ENCODE results near the gene ASTL. TPM values are rescaled to one million over a fixed set of nuclear protein-coding genes. Genes with fewer than 3 reads are reported as not detected.
A peak's percentile ranks its signal among the peaks of the same experiment; 100 is the strongest.

ASTL gene
- not detected in 2 replicates for total RNA-seq
- polyA plus RNA-seq = not detected in 2 replicates

GRCh38 chr2:96138179-96139145 lies at the start of gene ASTL:
Gene ASTL, minus strand, starts transcription at chr2:96138502. Its CDS starts 66 bp downstream, at chr2:96138436.
- Histone ChIP-seq H3K4me3 (no peak within 1 kb of the TSS), H3K4me2 (peak within 1 kb of the TSS; percentile 68), H3K4me1 (ENCODE audit: insufficient read depth) (peaks cover 3% of the 10 kb centered on the region), H3K27me3 (no peaks in the 10 kb centered on the region), H3K36me3 (replicated peaks; ENCODE audit: insufficient read depth, low read depth) (no peaks in the 10 kb centered on the region), H3K9me2 (replicated peaks; ENCODE audit: insufficient read depth) (no peaks in the 10 kb centered on the region), H3K27ac (no peak within 1 kb of the TSS), H4K20me1 (ENCODE audit: insufficient read depth, poor library complexity, severe bottlenecking) (no peaks in the 10 kb centered on the region), H3K9me3 (ENCODE audit: low read depth) (no peaks in the 10 kb centered on the region), H2AFZ (peak within 1 kb of the TSS; percentile 39), H3K79me2 (no peaks in the 10 kb centered on the region)
- WGBS (ENCODE audit: low lambda C conversion rate, missing lambda C conversion rate) = 16% methylated on average over 11 of the region's 17 CpGs
- peak; percentile 73 for DNase-seq (ENCODE audit: low spot score)
- TF ChIP-seq CTCF (IDR thresholded peaks at IDR 0.05; ENCODE audit: poor library complexity) = peak; percentile 67
- TF ChIP-seq EZH2 (IDR thresholded peaks at IDR 0.05; ENCODE audit: borderline replicate concordance) = no peak

- peaks cover 3% of the 10 kb centered on the region for H3K36me3 ChIP-seq (replicated peaks; ENCODE audit: insufficient read depth, low read depth)
Measured at GRCh38 chr2:96186562-96186961, 48.3 kb upstream of the ASTL start.

GRCh38 chr2:96185516-96185915 lies 47.2 kb upstream of the ASTL start:
- Histone ChIP-seq H3K27me3 (no peaks in the 10 kb centered on the region), H3K4me1 (ENCODE audit: insufficient read depth) (peaks cover 11% of the 10 kb centered on the region), H3K36me3 (replicated peaks; ENCODE audit: insufficient read depth, low read depth) (peaks cover 3% of the 10 kb centered on the region), H3K27ac (no peak overlapping the region), H3K9me2 (replicated peaks; ENCODE audit: insufficient read depth) (no peaks in the 10 kb centered on the region), H3K4me3 (no peak overlapping the region), H3K79me2 (peaks cover 5% of the 10 kb centered on the region), H4K20me1 (ENCODE audit: insufficient read depth, poor library complexity, severe bottlenecking) (no peaks in the 10 kb centered on the region), H3K4me2 (no peak overlapping the region), H3K9me3 (ENCODE audit: low read depth) (no peaks in the 10 kb centered on the region), H2AFZ (no peak overlapping the region)
- no peak for TF ChIP-seq EZH2 (IDR thresholded peaks at IDR 0.05; ENCODE audit: borderline replicate concordance)
- no peak for TF ChIP-seq CTCF (IDR thresholded peaks at IDR 0.05; ENCODE audit: poor library complexity)
- TF ChIP-seq EZH2phosphoT487 (IDR thresholded peaks at IDR 0.05; ENCODE audit: low read depth, severe bottlenecking, unreplicated experiment) = no peak
- no peak for DNase-seq (ENCODE audit: low spot score)
- WGBS (ENCODE audit: low lambda C conversion rate, missing lambda C conversion rate) = 93% methylated on average over 1 of the region's 1 CpG

More at GRCh38 chr2:96186562-96186961, 48.3 kb upstream of the ASTL start:
- H3K4me2 ChIP-seq = no peak overlapping the region
- no peaks in the 10 kb centered on the region for H3K9me2 ChIP-seq (replicated peaks; ENCODE audit: insufficient read depth)
- H3K9me3 ChIP-seq (ENCODE audit: low read depth) = no peaks in the 10 kb centered on the region
- 96% methylated on average over 5 of the region's 5 CpGs for WGBS (ENCODE audit: low lambda C conversion rate, missing lambda C conversion rate)
- no peak overlapping the region for H3K4me3 ChIP-seq
- H3K27ac ChIP-seq = peak overlapping the region; percentile 1
- no peak overlapping the region for H2AFZ ChIP-seq
- no peaks in the 10 kb centered on the region for H3K27me3 ChIP-seq
- H4K20me1 ChIP-seq (ENCODE audit: insufficient read depth, poor library complexity, severe bottlenecking) = no peaks in the 10 kb centered on the region
- no peak for DNase-seq (ENCODE audit: low spot score)
- H3K4me1 ChIP-seq (ENCODE audit: insufficient read depth) = peaks cover 11% of the 10 kb centered on the region
- H3K79me2 ChIP-seq = peaks cover 12% of the 10 kb centered on the region
- TF ChIP-seq EZH2phosphoT487 (IDR thresholded peaks at IDR 0.05; ENCODE audit: low read depth, severe bottlenecking, unreplicated experiment) (no peak), EZH2 (IDR thresholded peaks at IDR 0.05; ENCODE audit: borderline replicate concordance) (no peak), CTCF (IDR thresholded peaks at IDR 0.05; ENCODE audit: poor library complexity) (no peak)
